Lower leg skin (tissue), 4 donors: Measurements from ENCODE around the gene GRIK4. TPM values are rescaled to one million over a fixed set of nuclear protein-coding genes. Genes with fewer than 3 reads are reported as not detected.
"Not testable (repeated sequence)": the region's sequence is repeated elsewhere in the genome, so short reads cannot be mapped to it uniquely, and the experiment has no call there.

ENCODE experiments used
- DNase-seq, 2 donors: peaks; one replicate each; pipeline ENCODE4 v3.0.0-alpha.2; 2019; ENCODE audit warnings: low spot score in 2 of 2
- H3K4me3 ChIP-seq: fragments of 200-600 bp; sonication (generic); 2 replicates; pipeline ENCODE4 v1.5.1; 2017; ENCODE audit warnings: mild to moderate bottlenecking, low read depth; ENCODE audit not compliant: poor library complexity, severe bottlenecking
- CTCF ChIP-seq, 3 donors: fragments of 450-650 bp; IDR thresholded peaks; one replicate each; pipeline ENCODE4 v1.5.1; 2016; ENCODE audit warnings: antibody characterized with exemption in 3 of 3, mild to moderate bottlenecking in 3 of 3, moderate library complexity in 2 of 3
- POLR2A ChIP-seq, 2 donors: fragments of 450-650 bp; IDR thresholded peaks; one replicate each; pipeline ENCODE4 v1.6.1; 2016 to 2017; ENCODE audit warnings: antibody characterized with exemption in 2 of 2, mild to moderate bottlenecking in 1 of 2, moderate library complexity in 1 of 2
- WGBS, 2 donors: methylation state at CpG; one replicate each; pipeline ENCODE4 v1.1.5; 2018; 5-methylcytosine and 5-hydroxymethylcytosine counted together
- intact Hi-C: fragments of 100-400 bp; cut with DNase I; formaldehyde crosslinking; loops from one replicate; pipeline ENCODE4 v1.15.0; 2023; ENCODE audit warnings: low total_unique reads
- total RNA-seq, 4 donors: library from RNA; depleted of rRNA; stranded (reverse); fragments of >200 nt; gene quantifications; one replicate each; pipeline ENCODE4 v1.1.0, GENCODE V29; 2016

Gene GRIK4
- total RNA-seq, 4 donors from 2014 or later, result 0.06 to 0.67 TPM; not detected in 2

- intact Hi-C loops, result no loop called here
- no peak for TF ChIP-seq POLR2A (IDR thresholded peaks at IDR 0.05)
- TF ChIP-seq CTCF (IDR thresholded peaks at IDR 0.05), result no peak
- no peak overlapping the region for H3K4me3 ChIP-seq
- WGBS, 2 donors, result 53 to 54% methylated on average over 4 of the region's 4 CpGs
- no peak for DNase-seq
Measured at GRCh38 chr11:121004206-121004840, 492.8 kb downstream of the GRIK4 start.

- 42 to 56% methylated on average over 1 of the region's 1 CpG for WGBS, 2 donors
- TF ChIP-seq POLR2A (IDR thresholded peaks at IDR 0.05) (no peak), CTCF (IDR thresholded peaks at IDR 0.05) (no peak)
- intact Hi-C loops, result no loop called here
- no peak for DNase-seq
- H3K4me3 ChIP-seq, result no peak overlapping the region
Measured at GRCh38 chr11:121006922-121007321, 495.4 kb downstream of the GRIK4 start.

GRCh38 chr11:121008551-121008950 lies 497.0 kb downstream of the GRIK4 start:
- no peak for TF ChIP-seq CTCF (IDR thresholded peaks at IDR 0.05)
- no peak for TF ChIP-seq POLR2A (IDR thresholded peaks at IDR 0.05)
- H3K4me3 ChIP-seq, result no peak overlapping the region
- no peak for DNase-seq
- intact Hi-C loops, result no loop called here

- DNase-seq, result no peak
- intact Hi-C loops, result no loop called here
- WGBS, 2 donors, result 88 to 91% methylated on average over 1 of the region's 1 CpG
- TF ChIP-seq CTCF (IDR thresholded peaks at IDR 0.05) (no peak), POLR2A (IDR thresholded peaks at IDR 0.05) (no peak)
- no peak overlapping the region for H3K4me3 ChIP-seq
Measured at GRCh38 chr11:121012091-121012490, 500.5 kb downstream of the GRIK4 start.

- TF ChIP-seq CTCF (IDR thresholded peaks at IDR 0.05), result no peak
- no peak for TF ChIP-seq POLR2A (IDR thresholded peaks at IDR 0.05)
- intact Hi-C loops, result no loop called here
- no peak overlapping the region for H3K4me3 ChIP-seq
- no peak for DNase-seq
- 88 to 92% methylated on average over 1 of the region's 1 CpG for WGBS, 2 donors
Measured at GRCh38 chr11:121018746-121019145, 507.2 kb downstream of the GRIK4 start.

- H3K4me3 ChIP-seq, DNase-seq, intact Hi-C loops: not testable (repeated sequence)
- WGBS, 2 donors, result 96 to 97% methylated on average over 15 to 31 of the region's 36 CpGs
Measured at GRCh38 chr11:121021718-121022117, 510.2 kb downstream of the GRIK4 start.
